Endothelial cell of umbilical vein (primary cell): ENCODE measurements around the gene RGS9. TPM values are rescaled to one million over a fixed set of nuclear protein-coding genes. Genes with fewer than 3 reads are reported as not detected.

ENCODE experiments used
- BruUV-seq: library from RNA; stranded (reverse); fragments of 400-500 nt; replicated peaks from 2 replicates; lab custom pipeline; 2021; lab: Mats Ljungman, UMichigan
- CTCF ChIA-PET: fragments of 300-600, 350-600 bp; sonication (Branson Sonifier 250); formaldehyde crosslinking; loops from one replicate; lab custom pipeline; 2021; ENCODE audit warnings: antibody characterized with exemption, inconsistent platforms; lab: Charles Lee
- POLR2A ChIA-PET: fragments of 300-600, 350-600 bp; sonication (Branson Sonifier 250); formaldehyde crosslinking; loops from one replicate; lab custom pipeline; 2021; ENCODE audit warnings: antibody characterized with exemption, inconsistent platforms; lab: Charles Lee
- DNase-seq: peaks from one replicate; pipeline ENCODE4 v3.0.0-alpha.2; 2011; ENCODE audit warnings: low read depth, low spot score
- FAIRE-seq: peaks from 2 replicates; lab custom pipeline; 2011; peaks lifted over from hg19 to GRCh38; lab: Jason Lieb, UNC
- H2AFZ ChIP-seq: 2 replicates; pipeline ENCODE4 v1.6.0; 2012; ENCODE audit warnings: low read depth, low read length, control low read depth, inconsistent platforms
- H3K27ac ChIP-seq: 2 replicates; pipeline ENCODE4 v1.5.1; 2011; ENCODE audit warnings: low read depth, mild to moderate bottlenecking, control low read depth, low read length, moderate library complexity; ENCODE audit not compliant: insufficient read depth
- H3K27me3 ChIP-seq, 2 experiments: 2 replicates each; pipeline versions ENCODE4 v1.6.0 to v1.6.1; 2011; ENCODE audit warnings: low read length in 2 of 2, mixed read lengths in 1 of 2; ENCODE audit not compliant: control insufficient read depth in 2 of 2, insufficient read depth in 2 of 2
- H3K36me3 ChIP-seq, 2 experiments: 2 replicates in 1 of 2; 3 replicates in 1 of 2; pipeline ENCODE4 v1.5.1; 2011; ENCODE audit warnings: low read length in 2 of 2, mild to moderate bottlenecking in 1 of 2, moderate library complexity in 1 of 2; ENCODE audit not compliant: control insufficient read depth in 2 of 2, insufficient read depth in 2 of 2; ENCODE audit errors: extremely low read depth in 1 of 2
- H3K4me1 ChIP-seq: 3 replicates; pipeline ENCODE4 v1.5.1; 2011; ENCODE audit warnings: mild to moderate bottlenecking, low read length; ENCODE audit not compliant: control insufficient read depth, insufficient read depth; ENCODE audit errors: extremely low read depth
- H3K4me2 ChIP-seq: 2 replicates; pipeline ENCODE4 v1.6.1; 2011; ENCODE audit warnings: low read length, control low read depth, mixed read lengths; ENCODE audit not compliant: insufficient read depth
- H3K4me3 ChIP-seq, 3 experiments: fragments of 200-600 bp in 1 of 3; sonication (generic), shearing (Covaris generic) in 1 of 3; replicated peaks in 1 of 3; 2 replicates each; pipeline ENCODE4 v1.5.1; 2011 to 2016; ENCODE audit warnings: control low read depth in 3 of 3, low read length in 3 of 3, mild to moderate bottlenecking in 2 of 3, inconsistent platforms in 1 of 3, low read depth in 1 of 3, moderate library complexity in 1 of 3; ENCODE audit not compliant: insufficient read depth in 1 of 3
- H3K79me2 ChIP-seq: 2 replicates; pipeline ENCODE4 v1.6.0; 2012; ENCODE audit warnings: low read length, inconsistent platforms; ENCODE audit not compliant: control insufficient read depth, insufficient read depth
- H3K9ac ChIP-seq: replicated peaks from 2 replicates; pipeline ENCODE3; 2011; ENCODE audit warnings: low read length, control low read depth; ENCODE audit not compliant: insufficient read depth; ENCODE audit errors: extremely low read depth
- H3K9me1 ChIP-seq: replicated peaks from 3 replicates; pipeline ENCODE4 v1.6.0; 2011; ENCODE audit warnings: mild to moderate bottlenecking, low read length; ENCODE audit not compliant: control insufficient read depth, insufficient read depth; ENCODE audit errors: extremely low read depth
- H3K9me3 ChIP-seq: replicated peaks from 2 replicates; pipeline ENCODE4 v1.5.1; 2012; ENCODE audit warnings: low read length, inconsistent platforms; ENCODE audit not compliant: control insufficient read depth, insufficient read depth
- H4K20me1 ChIP-seq: replicated peaks from 2 replicates; pipeline ENCODE3; 2011; ENCODE audit warnings: mild to moderate bottlenecking, low read length; ENCODE audit not compliant: control insufficient read depth, insufficient read depth; ENCODE audit errors: extremely low read depth
- EZH2 ChIP-seq: IDR thresholded peaks from 2 replicates; pipeline ENCODE4 v1.6.1; 2012; ENCODE audit warnings: borderline replicate concordance, low read depth, mild to moderate bottlenecking, moderate library complexity, low read length, inconsistent platforms; ENCODE audit not compliant: severe bottlenecking
- FOS ChIP-seq: IDR thresholded peaks from 2 replicates; pipeline ENCODE4 v1.6.1; 2011; ENCODE audit warnings: mild to moderate bottlenecking, low read length, moderate library complexity, borderline replicate concordance; ENCODE audit not compliant: insufficient read depth
- GATA2 ChIP-seq: IDR thresholded peaks from 2 replicates; pipeline ENCODE4 v1.7.0; 2011; ENCODE audit warnings: low read depth, mild to moderate bottlenecking, moderate library complexity, mixed read lengths, low read length; ENCODE audit not compliant: insufficient read length, insufficient read depth
- JUN ChIP-seq: IDR thresholded peaks from 2 replicates; pipeline ENCODE4 v1.6.1; 2011; ENCODE audit warnings: borderline replicate concordance, low read depth; ENCODE audit not compliant: insufficient read length, insufficient read depth
- MYC ChIP-seq: IDR thresholded peaks from one replicate; pipeline ENCODE4 v1.6.1; 2011; ENCODE audit warnings: mild to moderate bottlenecking, low read depth, low read length
- POLR2A ChIP-seq: IDR thresholded peaks from 2 replicates; pipeline ENCODE4 v1.6.1; 2012; ENCODE audit warnings: low read depth, mild to moderate bottlenecking, control low read depth, low read length
- POLR2AphosphoS5 ChIP-seq: IDR thresholded peaks from 2 replicates; pipeline ENCODE4 v1.6.1; 2012; ENCODE audit warnings: low read depth, mild to moderate bottlenecking, control low read depth, low read length, moderate library complexity; ENCODE audit not compliant: insufficient read depth
- dilution Hi-C: fragments of 300-500 bp; cut with MboI; formaldehyde crosslinking; loops from one replicate; pipeline ENCODE4 v1.15.0; 2019; ENCODE audit warnings: low sequenced_read_pairs; ENCODE audit not compliant: extremely low pct_ligation_motif_present
- intact Hi-C: fragments of 100-400 bp; cut with micrococcal nuclease; formaldehyde crosslinking; loops from one replicate; pipeline ENCODE4 v1.10.0; 2022
- polyA plus RNA-seq, 4 experiments: library from polyadenylated mRNA; depleted of rRNA in 3 of 4; stranded (reverse) in 3 of 4; unstranded in 1 of 4; fragments of >200 nt; gene quantifications; 2 replicates each; pipeline versions ENCODE4 v1.2.1 to v1.2.3, GENCODE V29; 2011 to 2012; ENCODE audit warnings: missing spikeins in 1 of 4
- total RNA-seq: library from RNA; stranded (reverse); gene quantifications from 2 replicates; pipeline ENCODE4 v1.2.3, GENCODE V29; 2021
- TF ChIP-seq, protein P1 (sequence below): IDR thresholded peaks from 2 replicates; pipeline ENCODE4 v1.6.1; 2011; ENCODE audit not compliant: insufficient read depth, insufficient read length
- TF ChIP-seq, protein P2 (sequence below), 2 donors: IDR thresholded peaks; 1 replicate in 1 of 2; 2 replicates in 1 of 2; pipeline ENCODE4 v1.5.1; 2011; ENCODE audit warnings: low read length in 2 of 2, mild to moderate bottlenecking in 2 of 2, moderate library complexity in 2 of 2, control low read depth in 1 of 2, inconsistent platforms in 1 of 2, low read depth in 1 of 2; ENCODE audit not compliant: insufficient read depth in 1 of 2; ENCODE audit errors: extremely low read depth in 1 of 2

RGS9 gene
- total and polyA plus RNA-seq, 2 donors (not counting 3 experiments of a cell fraction or from before 2014, with no cell fraction given), result 0.61 to 1.4 TPM

GRCh38 chr17:65103896-65104295 is 33.3 kb upstream of the RGS9 start:
- no peak overlapping the region for H3K4me2 ChIP-seq
- H3K27me3 ChIP-seq, result peaks cover 2 to 5% of the 10 kb centered on the region in 2 experiments
- no peak for FAIRE-seq
- DNase-seq, result no peak
- POLR2A ChIA-PET, result interaction anchor here (0.6 kb wide), 1 partner anchor 38 kb away, joined by 9 read pairs; no protein-coding TSS in a partner anchor
- TF ChIP-seq JUN (no peak), POLR2AphosphoS5 (no peak), POLR2A (no peak), EZH2 (no peak), GATA2 (no peak), MYC (no peak), FOS (no peak)
- TF ChIP-seq, protein P1, sequence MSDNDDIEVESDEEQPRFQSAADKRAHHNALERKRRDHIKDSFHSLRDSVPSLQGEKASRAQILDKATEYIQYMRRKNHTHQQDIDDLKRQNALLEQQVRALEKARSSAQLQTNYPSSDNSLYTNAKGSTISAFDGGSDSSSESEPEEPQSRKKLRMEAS, result no peak
- TF ChIP-seq, protein P2, sequence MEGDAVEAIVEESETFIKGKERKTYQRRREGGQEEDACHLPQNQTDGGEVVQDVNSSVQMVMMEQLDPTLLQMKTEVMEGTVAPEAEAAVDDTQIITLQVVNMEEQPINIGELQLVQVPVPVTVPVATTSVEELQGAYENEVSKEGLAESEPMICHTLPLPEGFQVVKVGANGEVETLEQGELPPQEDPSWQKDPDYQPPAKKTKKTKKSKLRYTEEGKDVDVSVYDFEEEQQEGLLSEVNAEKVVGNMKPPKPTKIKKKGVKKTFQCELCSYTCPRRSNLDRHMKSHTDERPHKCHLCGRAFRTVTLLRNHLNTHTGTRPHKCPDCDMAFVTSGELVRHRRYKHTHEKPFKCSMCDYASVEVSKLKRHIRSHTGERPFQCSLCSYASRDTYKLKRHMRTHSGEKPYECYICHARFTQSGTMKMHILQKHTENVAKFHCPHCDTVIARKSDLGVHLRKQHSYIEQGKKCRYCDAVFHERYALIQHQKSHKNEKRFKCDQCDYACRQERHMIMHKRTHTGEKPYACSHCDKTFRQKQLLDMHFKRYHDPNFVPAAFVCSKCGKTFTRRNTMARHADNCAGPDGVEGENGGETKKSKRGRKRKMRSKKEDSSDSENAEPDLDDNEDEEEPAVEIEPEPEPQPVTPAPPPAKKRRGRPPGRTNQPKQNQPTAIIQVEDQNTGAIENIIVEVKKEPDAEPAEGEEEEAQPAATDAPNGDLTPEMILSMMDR (IDR thresholded peaks at IDR 0.05; ENCODE audit: extremely low read depth in 1 of 2, insufficient read depth in 1 of 2, low read depth in 1 of 2, low read length in 2 of 2), result no peak
- H3K36me3 ChIP-seq, result no peaks in the 10 kb centered on the region
- CTCF ChIA-PET, result interaction anchor here (0.8 to 2.2 kb wide), 7 partner anchors 8 to 94 kb away, joined by 3 to 10 read pairs (median 4); partner anchors contain the start of gene RGS9
- no TSS peak for BruUV-seq
- H3K9me1 ChIP-seq, result no peaks in the 10 kb centered on the region
- H3K4me1 ChIP-seq, result peaks cover 8% of the 10 kb centered on the region
- no peak overlapping the region for H2AFZ ChIP-seq
- no peak overlapping the region for H3K27ac ChIP-seq
- no peaks in the 10 kb centered on the region for H3K79me2 ChIP-seq
- no peak overlapping the region for H3K4me3 ChIP-seq
- intact Hi-C loops (loop anchor here (5.0 kb wide), 1 partner anchor 87 kb away; no protein-coding TSS in a partner anchor), dilution Hi-C loops (no loop called here)
- no peaks in the 10 kb centered on the region for H3K9me3 ChIP-seq
- no peaks in the 10 kb centered on the region for H4K20me1 ChIP-seq
- H3K9ac ChIP-seq, result no peak overlapping the region
